WTC11 (cell line): Measurements from ENCODE around the gene SLC39A3. TPM values are rescaled to one million over a fixed set of nuclear protein-coding genes. Genes with fewer than 3 reads are reported as not detected.

Experiments
- ATAC-seq: fragments of 200-7000 bp; cut with Tn5 transposase; 2 replicates; pipeline ENCODE4 v1.10.0; 2021; ENCODE audit warnings: mild to moderate bottlenecking, moderate library complexity
- CTCF ChIA-PET: fragments of 300-600 bp; sonication (Branson Sonifier 250); formaldehyde crosslinking; loops from one replicate; lab custom pipeline; 2021; ENCODE audit warnings: antibody characterized with exemption; lab: Charles Lee
- POLR2A ChIA-PET: fragments of 350-600 bp; sonication (Branson Sonifier 250); formaldehyde crosslinking; loops from one replicate; lab custom pipeline; 2021; ENCODE audit warnings: antibody characterized with exemption; lab: Charles Lee
- DNase-seq: peaks from one replicate; pipeline ENCODE4 v3.0.0; 2021; ENCODE audit warnings: low spot score
- H3K27ac Mint-ChIP-seq: 2 replicates; pipeline ENCODE4 v1.8.0; 2021; ENCODE audit warnings: mixed read lengths
- H3K27me3 Mint-ChIP-seq: 2 replicates; pipeline ENCODE4 v1.8.0; 2021; ENCODE audit warnings: low read depth, mild to moderate bottlenecking, moderate library complexity, mixed read lengths
- H3K36me3 Mint-ChIP-seq: 2 replicates; pipeline ENCODE4 v1.8.0; 2021; ENCODE audit warnings: mixed read lengths
- H3K4me1 Mint-ChIP-seq: 2 replicates; pipeline ENCODE4 v1.8.0; 2022; ENCODE audit warnings: mixed read lengths
- H3K4me3 Mint-ChIP-seq: 2 replicates; pipeline ENCODE4 v1.8.0; 2021; ENCODE audit warnings: mild to moderate bottlenecking, moderate library complexity, mixed read lengths
- H3K9me3 Mint-ChIP-seq: 2 replicates; pipeline ENCODE4 v1.8.0; 2021; ENCODE audit warnings: mixed read lengths
- ARID4B ChIP-seq: sonication (generic); formaldehyde crosslinking; IDR thresholded peaks from 2 replicates; pipeline ENCODE4 v1.8.0; 2023; ENCODE audit warnings: missing genetic modification reagents, mild to moderate bottlenecking, borderline replicate concordance
- CTCF ChIP-seq: fragments of 200-600 bp; IDR thresholded peaks from 2 replicates; pipeline ENCODE4 v1.8.0; 2022; ENCODE audit warnings: antibody characterized with exemption
- ELF4 ChIP-seq: sonication (generic); formaldehyde crosslinking; IDR thresholded peaks from 2 replicates; pipeline ENCODE4 v1.8.1; 2022; ENCODE audit warnings: low read depth, mild to moderate bottlenecking, moderate library complexity, missing genetic modification reagents
- GABPB1 ChIP-seq: sonication (generic); formaldehyde crosslinking; IDR thresholded peaks from 2 replicates; pipeline ENCODE4 v1.8.1; 2023; ENCODE audit warnings: mild to moderate bottlenecking, missing genetic modification reagents
- GRHL2 ChIP-seq: fragments of 250-450 bp; sonication (Bioruptor Pico); IDR thresholded peaks from 2 replicates; pipeline ENCODE4 v1.8.0; 2022; ENCODE audit warnings: mild to moderate bottlenecking, moderate library complexity; ENCODE audit not compliant: insufficient replicate concordance, severe bottlenecking
- IRF2 ChIP-seq: sonication (generic); formaldehyde crosslinking; IDR thresholded peaks from 2 replicates; pipeline ENCODE4 v1.8.0; 2022; ENCODE audit warnings: low read depth, missing genetic modification reagents, borderline replicate concordance
- ZNF121 ChIP-seq: sonication (generic); formaldehyde crosslinking; IDR thresholded peaks from 2 replicates; pipeline ENCODE4 v1.8.0; 2023; ENCODE audit warnings: missing genetic modification reagents
- ZNF263 ChIP-seq: sonication (generic); formaldehyde crosslinking; IDR thresholded peaks from 2 replicates; pipeline ENCODE4 v1.8.1; 2022; ENCODE audit warnings: low read depth, mild to moderate bottlenecking, moderate library complexity, missing genetic modification reagents
- ZNF532 ChIP-seq: fragments of 250-450 bp; sonication (Bioruptor Pico); IDR thresholded peaks from 2 replicates; pipeline ENCODE4 v1.9.0; 2021; ENCODE audit warnings: mild to moderate bottlenecking, borderline replicate concordance
- total RNA-seq: library from RNA; stranded (reverse); gene quantifications from 3 replicates; pipeline ENCODE4 v1.2.3, GENCODE V29; 2021
- TF ChIP-seq, protein P1 (sequence below): sonication (generic); formaldehyde crosslinking; IDR thresholded peaks from 2 replicates; pipeline ENCODE4 v1.8.0; 2022; ENCODE audit warnings: mild to moderate bottlenecking, missing genetic modification reagents
- TF ChIP-seq, protein P2 (sequence below): fragments of 250-450 bp; sonication (Bioruptor Pico); IDR thresholded peaks from 2 replicates; pipeline ENCODE4 v1.9.0; 2021; ENCODE audit warnings: mild to moderate bottlenecking
- TF ChIP-seq, protein P3 (sequence below): fragments of 250-450 bp; sonication (Bioruptor Pico); IDR thresholded peaks from 2 replicates; pipeline ENCODE4 v1.9.0; 2021; ENCODE audit warnings: moderate library complexity, mild to moderate bottlenecking, inconsistent platforms, borderline replicate concordance
- TF ChIP-seq, protein P4 (sequence below): sonication (generic); formaldehyde crosslinking; IDR thresholded peaks from 2 replicates; pipeline ENCODE4 v1.8.0; 2022; ENCODE audit warnings: mild to moderate bottlenecking, missing genetic modification reagents

SLC39A3 gene
- total RNA-seq, 1 experiment from 2014 or later, result 38.0 TPM

DNA sequence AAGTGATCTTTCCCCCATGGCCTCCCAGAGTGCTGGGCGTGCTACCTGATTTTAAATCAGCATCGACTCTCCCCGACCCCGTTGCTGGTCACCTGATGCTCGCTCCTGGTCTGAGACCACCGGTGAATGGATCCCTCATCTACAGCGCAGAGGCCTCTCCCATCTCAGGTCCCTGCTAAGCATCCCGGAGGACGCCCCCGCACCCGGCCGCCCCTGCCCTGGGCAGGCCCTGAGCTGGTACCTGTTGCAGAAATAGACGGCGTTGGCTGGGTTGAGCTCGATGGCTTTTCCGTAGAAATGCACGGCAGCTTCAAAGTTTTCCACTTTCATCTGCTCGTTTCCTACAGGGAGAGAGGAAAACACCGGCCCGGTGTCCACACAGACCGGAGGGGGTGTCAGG lies 25.1 kb upstream of the SLC39A3 start (continued):
- TF ChIP-seq ZNF532 (CRISPR knock-in tag) (no peak), GRHL2 (CRISPR knock-in tag) (no peak), GABPB1 (no peak)

DNA sequence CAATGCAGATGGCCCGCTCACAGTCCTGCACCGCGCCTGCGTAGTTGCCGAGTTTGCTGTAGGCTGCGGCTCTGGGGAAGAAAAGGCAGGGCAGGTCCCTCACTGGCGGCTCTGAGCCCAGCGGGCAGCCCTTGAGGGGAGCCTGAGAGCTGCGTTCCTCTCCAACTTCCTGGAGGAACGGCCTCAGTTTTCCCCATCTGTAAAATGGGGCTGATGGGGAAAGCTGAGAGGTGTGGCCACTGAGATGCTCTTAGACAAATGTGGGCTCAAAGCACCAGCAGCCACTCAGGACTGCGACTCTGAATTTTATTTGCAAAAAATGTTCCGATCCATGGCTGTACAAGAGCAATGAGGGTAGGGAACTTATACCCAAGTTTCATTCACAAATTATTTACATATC lies 23.9 kb upstream of the SLC39A3 start:
- H3K27me3 Mint-ChIP-seq, result no peaks in the 10 kb centered on the region
- no peak for DNase-seq
- no peaks in the 10 kb centered on the region for H3K9me3 Mint-ChIP-seq
- ATAC-seq, result no peak
- TF ChIP-seq IRF2 (CRISPR knock-in tag), result no peak
- TF ChIP-seq ELF4 (CRISPR knock-in tag), result no peak
- TF ChIP-seq, protein P1, sequence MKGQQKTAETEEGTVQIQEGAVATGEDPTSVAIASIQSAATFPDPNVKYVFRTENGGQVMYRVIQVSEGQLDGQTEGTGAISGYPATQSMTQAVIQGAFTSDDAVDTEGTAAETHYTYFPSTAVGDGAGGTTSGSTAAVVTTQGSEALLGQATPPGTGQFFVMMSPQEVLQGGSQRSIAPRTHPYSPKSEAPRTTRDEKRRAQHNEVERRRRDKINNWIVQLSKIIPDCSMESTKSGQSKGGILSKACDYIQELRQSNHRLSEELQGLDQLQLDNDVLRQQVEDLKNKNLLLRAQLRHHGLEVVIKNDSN, result no peak
- TF ChIP-seq, protein P2, sequence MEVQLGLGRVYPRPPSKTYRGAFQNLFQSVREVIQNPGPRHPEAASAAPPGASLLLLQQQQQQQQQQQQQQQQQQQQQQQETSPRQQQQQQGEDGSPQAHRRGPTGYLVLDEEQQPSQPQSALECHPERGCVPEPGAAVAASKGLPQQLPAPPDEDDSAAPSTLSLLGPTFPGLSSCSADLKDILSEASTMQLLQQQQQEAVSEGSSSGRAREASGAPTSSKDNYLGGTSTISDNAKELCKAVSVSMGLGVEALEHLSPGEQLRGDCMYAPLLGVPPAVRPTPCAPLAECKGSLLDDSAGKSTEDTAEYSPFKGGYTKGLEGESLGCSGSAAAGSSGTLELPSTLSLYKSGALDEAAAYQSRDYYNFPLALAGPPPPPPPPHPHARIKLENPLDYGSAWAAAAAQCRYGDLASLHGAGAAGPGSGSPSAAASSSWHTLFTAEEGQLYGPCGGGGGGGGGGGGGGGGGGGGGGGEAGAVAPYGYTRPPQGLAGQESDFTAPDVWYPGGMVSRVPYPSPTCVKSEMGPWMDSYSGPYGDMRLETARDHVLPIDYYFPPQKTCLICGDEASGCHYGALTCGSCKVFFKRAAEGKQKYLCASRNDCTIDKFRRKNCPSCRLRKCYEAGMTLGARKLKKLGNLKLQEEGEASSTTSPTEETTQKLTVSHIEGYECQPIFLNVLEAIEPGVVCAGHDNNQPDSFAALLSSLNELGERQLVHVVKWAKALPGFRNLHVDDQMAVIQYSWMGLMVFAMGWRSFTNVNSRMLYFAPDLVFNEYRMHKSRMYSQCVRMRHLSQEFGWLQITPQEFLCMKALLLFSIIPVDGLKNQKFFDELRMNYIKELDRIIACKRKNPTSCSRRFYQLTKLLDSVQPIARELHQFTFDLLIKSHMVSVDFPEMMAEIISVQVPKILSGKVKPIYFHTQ (CRISPR knock-in tag), result no peak
- CTCF ChIA-PET, result no interaction called here
- H3K4me3 Mint-ChIP-seq, result no peak overlapping the region
- no peak overlapping the region for H3K27ac Mint-ChIP-seq
- H3K36me3 Mint-ChIP-seq, result peaks cover 28% of the 10 kb centered on the region
- POLR2A ChIA-PET, result no interaction called here
- H3K4me1 Mint-ChIP-seq, result no peaks in the 10 kb centered on the region

- CTCF ChIA-PET, result interaction anchor here (1.4 kb wide), 1 partner anchor 126 kb away, joined by 3 read pairs; no protein-coding TSS in a partner anchor
- no peak for DNase-seq
- H3K27me3 Mint-ChIP-seq, result no peaks in the 10 kb centered on the region
- POLR2A ChIA-PET, result no interaction called here
- peaks cover 32% of the 10 kb centered on the region for H3K36me3 Mint-ChIP-seq
- no peak overlapping the region for H3K27ac Mint-ChIP-seq
- no peaks in the 10 kb centered on the region for H3K9me3 Mint-ChIP-seq
- no peak for ATAC-seq
- no peak overlapping the region for H3K4me3 Mint-ChIP-seq
- H3K4me1 Mint-ChIP-seq, result no peaks in the 10 kb centered on the region
- TF ChIP-seq, protein P3, sequence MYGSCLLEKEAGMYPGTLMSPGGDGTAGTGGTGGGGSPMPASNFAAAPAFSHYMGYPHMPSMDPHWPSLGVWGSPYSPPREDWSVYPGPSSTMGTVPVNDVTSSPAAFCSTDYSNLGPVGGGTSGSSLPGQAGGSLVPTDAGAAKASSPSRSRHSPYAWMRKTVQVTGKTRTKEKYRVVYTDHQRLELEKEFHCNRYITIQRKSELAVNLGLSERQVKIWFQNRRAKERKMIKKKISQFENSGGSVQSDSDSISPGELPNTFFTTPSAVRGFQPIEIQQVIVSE (CRISPR knock-in tag), result no peak
- TF ChIP-seq, protein P4, sequence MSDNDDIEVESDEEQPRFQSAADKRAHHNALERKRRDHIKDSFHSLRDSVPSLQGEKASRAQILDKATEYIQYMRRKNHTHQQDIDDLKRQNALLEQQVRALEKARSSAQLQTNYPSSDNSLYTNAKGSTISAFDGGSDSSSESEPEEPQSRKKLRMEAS, result no peak
- TF ChIP-seq ZNF121 (CRISPR knock-in tag) (no peak), ARID4B (CRISPR knock-in tag) (no peak), ZNF263 (CRISPR knock-in tag) (no peak), CTCF (no peak)
Observed at GRCh38 chr19:2762783-2763496, 23.1 kb upstream of the SLC39A3 start.
